Islet of Langerhans (tissue), 1 donor: Measurements from ENCODE around the gene BPIFB2.
"Not testable (repeated sequence)": the region's sequence is repeated elsewhere in the genome, so short reads cannot be mapped to it uniquely, and the experiment has no call there.

ENCODE experiments used
- FAIRE-seq: peaks from one replicate; lab custom pipeline; 2011; peaks lifted over from hg19 to GRCh38; lab: Jason Lieb, UNC

BPIFB2 gene

GRCh38 chr20:33042983-33043730, 35.7 kb downstream of the BPIFB2 start:
- FAIRE-seq, result no peak

DNA sequence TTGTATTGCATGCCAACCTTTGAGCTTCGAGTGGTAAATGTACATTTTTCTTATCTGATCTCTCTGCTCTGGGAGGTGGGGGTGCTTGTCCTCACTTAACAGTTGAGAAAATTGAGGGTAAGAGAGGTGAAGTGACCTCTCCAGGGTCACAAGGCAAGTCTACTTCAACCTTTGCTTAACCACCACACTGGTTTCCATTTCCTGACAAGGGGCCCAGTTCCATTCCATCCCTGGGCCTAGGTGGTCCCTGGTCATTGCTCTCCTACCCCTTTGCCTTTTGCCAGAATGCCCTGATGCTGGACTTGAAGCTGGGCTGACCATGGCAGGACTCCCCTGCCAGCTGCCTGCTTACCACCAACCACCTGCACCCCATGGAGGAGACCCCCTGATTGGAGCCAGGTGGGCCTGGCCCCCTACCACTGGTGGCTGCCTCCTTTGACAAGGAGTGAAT, 36.3 kb downstream of the BPIFB2 start:
- no peak for FAIRE-seq

- FAIRE-seq, result not testable (repeated sequence)
Observed at GRCh38 chr20:33045129-33045721, 37.7 kb downstream of the BPIFB2 start.

DNA sequence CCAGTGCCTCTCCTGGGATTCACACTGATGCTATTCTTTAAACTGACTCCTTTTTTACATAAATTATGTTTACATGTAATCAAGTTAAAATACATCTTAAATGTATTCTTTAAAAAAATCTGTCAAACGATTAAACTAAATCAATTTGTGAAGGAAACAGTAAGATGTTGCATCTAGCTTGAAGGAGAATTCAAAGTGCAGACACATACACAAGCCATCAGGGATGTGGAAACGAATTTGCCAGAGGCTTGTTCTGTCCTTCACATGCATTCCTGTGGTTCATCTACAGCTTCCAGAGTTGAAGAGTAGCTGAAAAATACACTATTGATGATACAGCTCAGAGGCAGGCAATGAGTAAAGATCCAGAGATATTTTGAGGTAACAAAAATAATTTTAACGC, 38.9 kb downstream of the BPIFB2 start:
- no peak for FAIRE-seq

DNA sequence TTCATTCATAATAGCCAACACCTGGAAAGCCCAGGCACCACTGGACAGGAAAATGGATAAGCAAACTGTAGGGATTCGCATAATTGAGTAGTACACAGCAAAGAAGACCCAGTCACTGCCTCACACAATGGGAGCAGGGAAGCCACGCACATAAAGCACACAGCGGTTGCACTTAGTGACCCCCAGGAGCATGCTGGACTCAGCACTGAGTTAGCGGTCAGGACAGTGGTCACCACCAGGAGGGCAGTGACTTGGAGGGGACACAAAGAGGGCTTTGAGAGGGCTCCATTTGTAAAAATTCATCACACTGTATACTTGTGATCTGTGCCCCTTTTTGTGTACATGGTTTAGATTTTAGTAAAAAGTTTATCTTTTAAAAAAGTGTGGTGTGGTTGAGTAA, 43.8 kb downstream of the BPIFB2 start:
- FAIRE-seq, result no peak

DNA sequence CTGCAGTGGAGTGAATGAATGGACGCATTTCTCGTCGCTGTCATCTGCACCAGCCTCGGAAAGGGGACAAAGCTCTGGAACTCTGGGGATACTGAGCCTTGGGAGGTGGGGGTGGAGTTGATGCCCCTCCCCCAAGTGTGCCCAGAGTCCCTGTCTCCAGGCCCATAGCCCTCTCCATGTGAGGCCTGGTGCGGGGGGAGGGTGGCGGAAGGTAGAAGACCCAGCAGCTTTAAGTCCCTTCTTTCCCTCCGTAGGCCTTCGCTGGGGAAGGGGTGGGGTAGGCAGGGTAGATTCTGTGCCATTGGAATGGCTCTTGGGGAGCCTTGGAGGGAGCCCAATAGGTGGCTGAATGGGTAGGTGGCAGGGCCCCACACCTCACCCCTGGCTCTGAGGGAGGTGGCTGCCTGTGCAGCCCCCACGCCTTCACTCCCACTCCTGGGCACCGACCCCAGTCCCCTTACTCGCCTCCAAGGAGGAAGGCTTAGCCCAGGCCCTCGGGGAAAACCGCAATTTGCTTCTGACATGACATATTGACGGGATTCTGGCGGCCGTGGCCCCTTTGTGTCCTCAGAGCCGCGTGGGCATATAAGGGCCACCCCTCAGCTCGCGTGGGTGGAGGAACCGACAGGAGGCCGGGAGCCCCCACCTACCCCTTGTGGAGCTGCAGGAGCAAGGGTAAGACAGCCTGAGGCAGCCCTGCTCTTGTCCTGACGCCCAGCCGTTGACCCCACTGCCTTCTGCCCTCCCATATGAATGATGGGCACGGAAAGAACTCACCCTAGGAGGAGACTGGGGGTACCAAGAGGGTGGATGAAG, 46.0 kb downstream of the BPIFB2 start, which contains the start of gene BPIFB3:
Gene BPIFB3 (plus strand): TSS at position 613 of the 816 bp plus-strand sequence. CDS start 1,533 bp downstream, outside the sequence.
- no peak for FAIRE-seq

- no peak for FAIRE-seq
Observed at GRCh38 chr20:33054381-33054780, 46.9 kb downstream of the BPIFB2 start.

- no peak for FAIRE-seq
Observed at GRCh38 chr20:33054791-33055190, 47.3 kb downstream of the BPIFB2 start.

DNA sequence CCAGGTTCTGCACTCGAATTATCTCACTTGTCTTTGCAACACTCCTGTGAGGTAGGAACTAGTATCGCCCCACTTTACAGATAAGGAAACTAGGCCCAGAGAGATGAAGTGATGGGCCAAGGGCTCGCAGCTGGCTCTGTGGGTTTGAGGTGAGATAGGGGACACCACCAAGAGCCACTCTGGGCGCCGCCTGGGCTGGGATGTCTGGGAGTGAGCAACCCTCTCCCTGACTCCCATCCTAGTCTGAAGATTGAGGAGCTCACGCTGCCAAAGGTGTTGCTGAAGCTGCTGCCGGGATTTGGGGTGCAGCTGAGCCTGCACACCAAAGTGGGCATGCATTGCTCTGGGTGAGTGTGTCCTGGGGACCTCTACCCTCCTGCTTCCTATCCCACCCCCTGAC, 51.6 kb downstream of the BPIFB2 start:
- FAIRE-seq, result no peak

GRCh38 chr20:33059741-33060390, 52.4 kb downstream of the BPIFB2 start:
- FAIRE-seq, result no peak

DNA sequence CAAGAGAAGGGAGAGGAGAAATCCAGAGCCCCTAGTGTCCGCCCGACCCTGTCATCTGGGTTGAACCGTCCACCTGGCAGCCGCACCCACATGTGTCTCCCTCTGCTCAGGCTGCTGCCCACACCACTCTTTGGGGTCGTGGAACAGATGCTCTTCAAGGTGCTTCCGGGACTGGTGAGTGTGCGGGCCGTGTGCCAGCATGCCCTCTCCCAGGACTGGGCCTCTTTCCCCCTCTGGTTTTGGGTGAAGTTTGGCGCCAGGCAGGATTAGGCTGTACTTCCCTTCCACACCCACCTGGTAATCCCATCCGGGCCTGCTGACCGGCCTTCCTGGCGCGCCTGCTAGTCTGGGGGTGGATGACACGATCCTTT, 54.1 kb downstream of the BPIFB2 start:
- FAIRE-seq, result no peak

DNA sequence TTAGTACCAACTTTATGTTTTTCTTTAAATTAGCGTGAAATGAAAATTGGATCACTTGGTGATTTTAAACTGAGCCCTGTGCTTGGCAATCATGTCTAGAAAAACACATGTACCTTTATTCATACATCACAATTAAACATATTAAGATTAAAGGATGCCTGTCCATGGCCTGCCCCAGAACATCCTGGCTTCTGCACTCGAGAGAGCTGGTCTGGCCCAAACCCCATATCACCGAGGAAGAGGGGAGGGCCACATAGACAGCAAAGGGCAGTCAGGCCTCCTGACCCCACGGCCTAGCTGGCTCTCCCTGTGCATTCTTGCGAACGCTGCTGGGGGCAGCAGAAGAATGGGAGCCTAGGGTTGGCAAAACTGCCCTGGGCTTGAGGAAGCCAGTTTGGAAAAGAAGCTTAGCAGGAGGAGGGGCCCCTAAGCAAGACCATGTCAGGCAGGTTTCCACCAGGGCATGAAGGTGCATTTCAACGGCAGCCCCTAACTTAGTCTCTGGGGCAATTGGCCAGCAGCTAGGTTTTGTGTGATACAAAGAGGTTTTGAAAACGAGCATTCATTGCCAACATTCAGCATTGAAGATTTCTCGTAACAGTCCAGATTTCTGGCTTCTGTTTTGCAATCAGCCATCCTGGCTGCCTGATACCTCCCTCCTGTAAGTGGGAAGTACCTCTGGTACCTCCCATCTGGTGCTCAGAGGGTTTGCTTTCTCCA, 54.8 kb downstream of the BPIFB2 start:
- FAIRE-seq, result no peak

DNA sequence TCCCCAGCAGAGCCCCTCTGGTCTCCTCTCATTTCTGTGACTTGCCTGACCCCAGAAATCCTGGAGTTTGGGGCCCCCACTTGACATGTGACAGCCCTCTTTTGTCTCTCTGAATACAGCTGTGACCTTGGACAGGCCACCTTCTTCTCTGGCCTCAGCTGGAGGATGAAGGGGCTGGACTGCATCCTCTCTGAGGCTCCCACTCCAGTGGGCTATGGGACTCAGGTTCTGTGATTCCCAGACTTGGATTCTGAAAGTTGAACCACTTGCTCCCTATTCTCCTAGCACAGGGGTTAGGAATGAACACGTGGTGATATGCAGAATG, 55.3 kb downstream of the BPIFB2 start:
- FAIRE-seq, result no peak

GRCh38 chr20:33063271-33063670, 55.8 kb downstream of the BPIFB2 start:
- FAIRE-seq, result no peak

- FAIRE-seq, result no peak
Observed at GRCh38 chr20:33064572-33065287, 57.2 kb downstream of the BPIFB2 start.

DNA sequence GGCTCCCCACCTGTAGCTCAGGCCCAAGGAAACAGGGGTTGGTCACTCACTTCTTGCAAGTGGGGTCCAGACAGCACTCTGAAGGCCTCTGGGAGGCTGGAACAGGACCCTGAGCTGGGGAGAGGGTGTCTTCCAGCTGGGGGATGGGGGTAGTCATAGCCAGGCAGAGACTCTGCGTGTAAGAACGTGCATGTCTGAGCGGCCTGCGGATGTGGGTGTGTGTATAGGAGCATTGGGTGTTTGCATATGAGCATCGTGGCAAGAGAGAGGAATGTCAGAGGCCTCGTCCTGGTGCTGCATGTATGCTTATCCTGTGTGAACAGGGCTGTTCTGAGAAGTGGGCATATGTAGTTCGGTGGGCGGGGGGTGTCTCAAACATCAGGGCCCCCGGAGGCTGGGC, 58.3 kb downstream of the BPIFB2 start:
- no peak for FAIRE-seq

DNA sequence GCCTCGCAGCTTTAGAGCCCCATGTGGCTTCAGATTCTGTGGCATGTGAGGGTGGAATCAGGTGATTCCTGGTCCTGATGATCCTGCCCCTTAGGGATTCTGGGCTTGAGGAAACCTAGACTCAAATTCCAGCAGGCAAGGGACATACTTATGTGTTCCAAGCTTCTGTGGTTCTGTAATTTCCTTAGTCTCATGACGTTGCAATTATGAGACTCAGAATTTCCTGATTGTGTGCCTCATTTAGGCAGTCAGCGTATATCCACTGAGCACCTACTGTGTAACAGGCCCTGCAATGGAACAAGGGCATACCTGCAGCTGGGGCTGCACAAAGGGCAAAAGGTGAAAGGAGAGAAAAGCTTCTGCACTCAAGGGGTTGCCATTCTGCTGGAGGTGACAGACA, 60.3 kb downstream of the BPIFB2 start:
- no peak for FAIRE-seq

DNA sequence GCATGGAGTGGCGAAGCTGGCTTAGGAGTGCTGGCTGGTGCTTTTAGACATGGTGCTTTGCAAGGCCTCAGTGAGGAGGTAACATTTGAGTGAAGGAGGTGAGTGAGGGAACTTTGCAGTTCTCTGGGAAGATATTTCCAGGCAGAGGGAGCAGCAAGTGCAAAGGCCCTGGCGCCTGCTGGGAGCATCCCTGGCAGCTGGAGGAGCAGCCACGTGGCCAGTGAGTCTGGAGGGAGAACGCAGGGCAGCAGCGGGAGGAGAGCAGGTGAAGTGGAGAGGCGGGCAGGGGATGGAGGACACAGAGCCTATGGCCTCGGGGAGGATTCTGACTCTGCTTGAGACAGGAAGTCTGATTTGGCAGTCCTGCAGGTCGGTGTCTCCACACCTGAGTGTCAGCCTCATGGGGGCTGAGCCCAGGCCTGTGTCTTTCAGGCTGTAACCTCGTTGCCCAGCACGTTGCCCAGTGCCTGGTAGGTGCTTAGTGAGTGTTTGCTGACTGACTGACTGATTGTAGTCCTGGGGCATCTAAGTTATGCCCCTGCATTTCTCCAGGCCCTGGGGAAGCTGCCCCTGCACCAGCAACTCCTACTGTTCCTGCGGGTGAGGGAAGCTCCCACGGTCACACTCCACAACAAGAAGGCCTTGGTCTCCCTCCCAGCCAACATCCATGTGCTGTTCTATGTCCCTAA, 60.9 kb downstream of the BPIFB2 start:
- no peak for FAIRE-seq

DNA sequence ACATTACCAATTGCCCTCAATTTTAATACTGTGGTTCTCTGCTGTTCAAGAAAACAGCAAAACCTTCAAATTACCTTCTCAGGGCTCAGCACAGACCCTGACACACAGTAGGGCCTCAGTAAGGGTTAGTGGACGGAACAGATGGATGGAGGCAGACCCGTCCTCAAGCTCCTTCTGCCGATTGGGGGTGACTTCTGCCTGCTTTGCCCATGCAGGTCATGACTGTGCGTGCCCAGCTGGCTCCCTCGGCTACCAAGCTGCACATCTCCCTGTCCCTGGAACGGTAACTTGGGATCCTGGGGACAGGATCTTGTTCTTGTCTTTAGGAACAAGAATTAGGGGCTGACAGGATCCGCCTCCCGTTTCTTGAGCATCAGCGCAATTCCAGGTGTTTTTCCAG, 62.2 kb downstream of the BPIFB2 start:
- FAIRE-seq, result no peak

DNA sequence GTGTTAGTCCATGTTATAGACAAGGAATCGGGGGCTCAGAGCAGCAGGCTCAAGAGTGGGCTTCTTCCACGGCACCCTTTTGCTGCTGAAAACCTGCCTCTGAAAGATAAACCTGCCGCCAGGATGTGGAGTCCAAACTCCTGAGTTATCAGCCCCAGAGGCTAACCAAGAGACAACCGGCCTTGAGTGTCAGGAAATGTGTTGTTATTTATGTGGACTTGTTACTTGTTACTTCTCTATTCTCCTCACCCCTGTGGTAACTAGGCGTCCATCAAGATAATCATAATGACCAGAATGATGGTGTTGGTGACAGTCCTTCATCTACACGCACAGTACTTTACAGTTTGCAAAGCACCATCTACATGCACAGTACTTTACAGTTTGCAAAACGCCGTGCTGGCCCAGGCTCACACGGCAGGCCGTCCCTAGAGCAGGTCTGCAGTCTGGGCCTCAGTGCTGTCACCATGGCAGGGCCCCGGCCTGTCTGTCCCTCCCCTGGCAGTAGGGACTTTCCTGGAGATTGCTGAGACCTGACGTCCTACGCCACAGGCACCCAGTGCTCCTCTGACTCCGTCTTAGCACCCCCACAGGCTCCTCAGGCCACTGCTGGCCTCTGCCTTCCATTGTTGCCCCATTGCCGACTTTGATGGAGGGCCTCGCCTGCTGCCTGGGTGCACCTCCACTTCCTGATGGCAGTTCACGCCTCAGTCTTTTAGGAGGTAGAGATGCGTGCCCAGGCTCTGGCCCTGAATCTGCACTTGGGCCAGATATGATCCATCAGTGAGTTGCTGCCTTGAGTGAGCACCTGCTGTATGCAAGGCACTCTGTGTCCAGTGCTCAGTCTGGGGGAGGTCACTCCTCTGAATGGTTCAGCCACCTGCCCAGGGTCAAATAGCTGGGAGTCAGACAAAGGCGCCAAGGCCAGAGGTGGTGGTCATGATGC, 62.9 kb downstream of the BPIFB2 start:
- FAIRE-seq, result no peak
